Thoracic aorta endothelial cell (primary cell): ENCODE data around the gene CANX. TPM values are rescaled to one million over a fixed set of nuclear protein-coding genes. Genes with fewer than 3 reads are reported as not detected.

ENCODE experiments used
- total RNA-seq: library from RNA; depleted of rRNA; stranded (reverse); fragments of >200 nt; gene quantifications from 2 replicates; pipeline ENCODE4 v1.2.3, GENCODE V29; 2012

The CANX gene, protein sequence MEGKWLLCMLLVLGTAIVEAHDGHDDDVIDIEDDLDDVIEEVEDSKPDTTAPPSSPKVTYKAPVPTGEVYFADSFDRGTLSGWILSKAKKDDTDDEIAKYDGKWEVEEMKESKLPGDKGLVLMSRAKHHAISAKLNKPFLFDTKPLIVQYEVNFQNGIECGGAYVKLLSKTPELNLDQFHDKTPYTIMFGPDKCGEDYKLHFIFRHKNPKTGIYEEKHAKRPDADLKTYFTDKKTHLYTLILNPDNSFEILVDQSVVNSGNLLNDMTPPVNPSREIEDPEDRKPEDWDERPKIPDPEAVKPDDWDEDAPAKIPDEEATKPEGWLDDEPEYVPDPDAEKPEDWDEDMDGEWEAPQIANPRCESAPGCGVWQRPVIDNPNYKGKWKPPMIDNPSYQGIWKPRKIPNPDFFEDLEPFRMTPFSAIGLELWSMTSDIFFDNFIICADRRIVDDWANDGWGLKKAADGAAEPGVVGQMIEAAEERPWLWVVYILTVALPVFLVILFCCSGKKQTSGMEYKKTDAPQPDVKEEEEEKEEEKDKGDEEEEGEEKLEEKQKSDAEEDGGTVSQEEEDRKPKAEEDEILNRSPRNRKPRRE
- 932 and 988 TPM in 2 replicates for total RNA-seq

DNA sequence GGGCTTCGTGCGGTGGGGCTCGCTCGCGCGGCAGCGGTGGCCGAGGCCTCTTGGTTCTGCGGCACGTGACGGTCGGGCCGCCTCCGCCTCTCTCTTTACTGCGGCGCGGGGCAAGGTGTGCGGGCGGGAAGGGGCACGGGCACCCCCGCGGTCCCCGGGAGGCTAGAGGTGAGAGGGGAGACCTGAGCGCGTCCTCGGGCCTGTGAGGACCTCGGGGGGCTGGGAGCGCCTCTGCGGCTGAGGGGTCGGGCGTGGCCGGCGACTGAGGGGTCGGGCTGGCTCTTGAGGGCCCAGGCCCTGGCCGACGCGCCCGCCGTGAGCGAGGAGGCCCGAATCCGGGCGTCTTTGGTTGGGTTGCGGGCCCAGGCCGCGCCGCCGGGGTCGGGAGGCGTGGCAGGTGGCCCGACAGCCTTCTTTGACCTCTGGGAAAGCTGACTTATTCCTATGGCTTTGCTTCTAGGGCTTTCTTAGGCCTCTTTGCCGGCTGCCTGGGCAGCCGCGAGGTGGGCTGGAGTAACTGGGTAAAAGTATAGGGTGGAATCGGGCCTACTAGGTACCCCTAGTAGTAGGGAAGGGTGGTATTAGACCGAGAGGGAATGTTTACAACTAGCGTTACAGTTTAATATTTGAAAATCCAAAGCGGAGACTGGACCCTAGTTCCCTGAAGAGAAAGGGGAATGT lies at the start of gene CANX:
CANX (plus strand) TSS at position 33 of the 681 bp plus-strand sequence. CDS start 6,715 bp downstream, outside the sequence.

DNA sequence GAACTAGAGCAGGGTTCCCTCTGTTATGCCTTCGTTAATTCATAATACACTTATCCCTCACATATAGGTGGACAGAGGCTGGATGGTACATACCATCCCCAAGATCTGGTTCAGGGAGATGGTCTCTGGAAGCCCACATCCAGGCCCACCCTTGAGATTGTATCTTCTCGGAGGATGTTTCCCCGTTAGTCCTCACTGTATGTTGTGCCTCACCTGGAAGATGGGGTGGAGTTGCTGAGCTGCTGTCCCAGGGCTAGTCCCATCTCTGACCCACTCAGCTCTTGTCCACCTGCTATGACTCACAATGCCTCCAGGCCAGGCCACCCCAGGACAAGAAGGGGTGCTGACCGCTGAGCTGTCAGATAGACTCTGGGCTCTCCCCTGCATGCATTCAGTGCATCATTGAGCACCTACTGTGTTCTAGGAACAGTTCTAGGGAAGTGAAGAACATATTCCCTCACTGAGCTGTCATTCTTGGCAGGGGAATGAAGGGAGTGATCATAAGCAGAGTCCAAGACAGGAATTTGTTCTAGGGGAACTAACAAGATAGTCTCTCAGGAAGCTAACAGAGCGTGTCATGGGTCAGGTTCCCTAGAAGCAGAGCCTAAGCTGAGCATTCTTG lies 17.9 kb upstream of the CANX start, which contains the start of gene CBY3:
CBY3 (minus strand) TSS at position 255 of the 622 bp plus-strand sequence; CDS start at position 139, 116 bp downstream.

DNA sequence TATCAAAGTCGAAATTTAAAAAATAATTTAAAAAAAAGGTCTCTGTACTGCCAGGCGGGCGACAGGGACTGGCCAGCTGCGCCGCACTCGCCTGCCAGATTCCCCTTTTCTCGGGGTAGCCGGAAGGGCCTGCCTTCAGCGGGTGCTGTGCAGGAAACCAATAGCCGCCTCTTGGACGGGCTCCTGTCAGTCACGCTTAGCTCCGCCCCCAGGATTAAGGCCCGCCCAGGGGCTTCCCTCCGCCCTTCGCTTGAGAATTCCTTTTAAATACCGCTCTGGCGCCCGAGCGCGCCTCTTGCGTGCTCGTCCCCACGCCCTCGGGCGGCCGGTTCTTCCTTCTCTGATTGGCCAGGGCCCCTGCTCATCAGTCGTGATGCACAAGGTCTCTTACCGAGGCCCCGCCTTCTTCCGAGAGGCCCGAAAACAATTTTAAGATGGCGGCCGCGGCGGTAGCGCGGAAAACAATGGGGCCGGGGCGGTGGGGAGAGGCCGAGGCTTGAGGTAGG lies 33.7 kb downstream of the CANX start, which contains the start of gene MAML1:
MAML1 (plus strand) TSS at position 411 of the 506 bp plus-strand sequence. CDS start 291 bp downstream, outside the sequence.

Other genes starting within 250 kb of the CANX start
- gene RUFY1, start 148.4 kb upstream of the CANX start, total RNA-seq: 39.1 and 51.1 TPM in 2 replicates
- gene HNRNPH1, start 75.3 kb upstream of the CANX start, total RNA-seq: 912 and 1,073 TPM in 2 replicates
- gene CBY3, start 17.9 kb upstream of the CANX start, total RNA-seq: not detected in 2 replicates
- 13.2 and 18.0 TPM in 2 replicates for gene MAML1, start 33.9 kb downstream of the CANX start, total RNA-seq
- gene LTC4S, start 95.0 kb downstream of the CANX start, total RNA-seq: 0.40 and 0.43 TPM in 2 replicates
- 144 TPM in 2 replicates for gene MGAT4B, start 107.9 kb downstream of the CANX start, total RNA-seq
- gene SQSTM1, start 121.9 kb downstream of the CANX start, total RNA-seq: 296 and 317 TPM in 2 replicates
- gene MRNIP, start 159.8 kb downstream of the CANX start, total RNA-seq: 10.4 and 15.3 TPM in 2 replicates
- 71.8 and 75.2 TPM in 2 replicates for gene TBC1D9B, start 208.9 kb downstream of the CANX start, total RNA-seq